Pulmonary artery endothelial cell (primary cell): Measurements from ENCODE around the gene CELF4. TPM values are rescaled to one million over a fixed set of nuclear protein-coding genes. Genes with fewer than 3 reads are reported as not detected.

Experiments used
- DNase-seq: peaks from one replicate; pipeline ENCODE4 v3.0.0-alpha.2; 2011; ENCODE audit warnings: low read depth, low spot score
- total RNA-seq: library from RNA; depleted of rRNA; stranded (reverse); fragments of >200 nt; gene quantifications from 2 replicates; pipeline ENCODE4 v1.2.3, GENCODE V29; 2014

CELF4 gene
- total RNA-seq, 1 donor from 2014 or later: not detected

GRCh38 chr18:37547196-37547827 lies 18.3 kb downstream of the CELF4 start:
- DNase-seq: no peak

GRCh38 chr18:37546651-37547050 lies 18.9 kb downstream of the CELF4 start:
- DNase-seq: no peak

GRCh38 chr18:37546272-37546537 lies 19.4 kb downstream of the CELF4 start:
- DNase-seq: no peak

- no peak for DNase-seq
Observed at GRCh38 chr18:37545461-37546271, 19.9 kb downstream of the CELF4 start.

GRCh38 chr18:37544713-37545112 lies 20.9 kb downstream of the CELF4 start:
- DNase-seq: no peak

GRCh38 chr18:37544217-37544616 lies 21.4 kb downstream of the CELF4 start:
- no peak for DNase-seq

GRCh38 chr18:37543321-37543720 lies 22.3 kb downstream of the CELF4 start:
- DNase-seq: no peak

- DNase-seq: no peak
Observed at GRCh38 chr18:37541517-37541916, 24.1 kb downstream of the CELF4 start.

- DNase-seq: no peak
Observed at GRCh38 chr18:37540424-37541138, 25.0 kb downstream of the CELF4 start.

- DNase-seq: no peak
Observed at GRCh38 chr18:37539236-37539635, 26.4 kb downstream of the CELF4 start.

- DNase-seq: no peak
Observed at GRCh38 chr18:37538526-37539205, 26.9 kb downstream of the CELF4 start.

- peak; percentile 7 for DNase-seq
Observed at GRCh38 chr18:37537868-37538525, 27.6 kb downstream of the CELF4 start.

GRCh38 chr18:37536656-37537055 lies 28.9 kb downstream of the CELF4 start:
- DNase-seq: no peak

- no peak for DNase-seq
Observed at GRCh38 chr18:37535968-37536367, 29.6 kb downstream of the CELF4 start.

GRCh38 chr18:37534627-37535026 lies 31.0 kb downstream of the CELF4 start:
- DNase-seq: no peak

GRCh38 chr18:37533647-37534584 lies 31.7 kb downstream of the CELF4 start:
- no peak for DNase-seq

- no peak for DNase-seq
Observed at GRCh38 chr18:37532917-37533316, 32.7 kb downstream of the CELF4 start.

- no peak for DNase-seq
Observed at GRCh38 chr18:37529863-37530262, 35.7 kb downstream of the CELF4 start.

GRCh38 chr18:37529296-37529695 lies 36.3 kb downstream of the CELF4 start:
- DNase-seq: no peak

- no peak for DNase-seq
Observed at GRCh38 chr18:37527395-37527794, 38.2 kb downstream of the CELF4 start.

GRCh38 chr18:37525262-37525585 lies 40.4 kb downstream of the CELF4 start:
- no peak for DNase-seq
